ENCODE data around the gene ZFAND3.
"Not testable (repeated sequence)": the region's sequence is repeated elsewhere in the genome, so short reads cannot be mapped to it uniquely, and the experiment has no call there.

ZFAND3 gene

DNA sequence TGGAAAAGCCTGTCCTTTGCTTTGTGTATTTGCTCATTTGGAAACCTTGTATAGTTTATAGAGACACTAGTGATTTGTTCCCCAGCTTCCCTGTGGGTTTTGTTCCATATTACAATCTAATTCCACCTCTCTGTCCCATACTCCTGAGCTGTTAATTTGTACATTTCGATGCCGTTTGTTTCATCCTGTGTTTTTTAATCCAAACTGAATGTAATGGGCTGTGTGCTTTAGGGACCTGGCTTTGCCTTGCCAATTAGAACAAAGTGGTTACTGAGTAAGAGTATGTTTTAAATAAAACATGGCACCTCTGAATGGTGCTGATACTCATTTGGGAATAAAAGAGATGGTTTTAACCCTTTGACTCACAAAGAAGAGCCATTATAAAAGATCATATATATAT, 122.3 kb downstream of the ZFAND3 start:
- Histone ChIP-seq H3K27ac (ENCODE audit: low read depth, low read length) (no peak overlapping the region), H3K9me3 (ENCODE audit: insufficient read depth, low read depth, low read length) (no peaks in the 10 kb centered on the region), H3K9ac (ENCODE audit: low read depth, low read length) (no peak overlapping the region), H3K4me3 (ENCODE audit: low read length) (no peak overlapping the region), H3K27me3 (ENCODE audit: insufficient read depth, low read length) (no peaks in the 10 kb centered on the region), H3K36me3 (ENCODE audit: insufficient read depth, low read length) (no peaks in the 10 kb centered on the region), H3K4me1 (ENCODE audit: insufficient read depth, low read length) (0 out of 2 replicates have a peak, but pooled peaks cover 2% of the 10 kb centered on the region)
- 92% methylated on average over 2 of the region's 2 CpGs for WGBS

DNA sequence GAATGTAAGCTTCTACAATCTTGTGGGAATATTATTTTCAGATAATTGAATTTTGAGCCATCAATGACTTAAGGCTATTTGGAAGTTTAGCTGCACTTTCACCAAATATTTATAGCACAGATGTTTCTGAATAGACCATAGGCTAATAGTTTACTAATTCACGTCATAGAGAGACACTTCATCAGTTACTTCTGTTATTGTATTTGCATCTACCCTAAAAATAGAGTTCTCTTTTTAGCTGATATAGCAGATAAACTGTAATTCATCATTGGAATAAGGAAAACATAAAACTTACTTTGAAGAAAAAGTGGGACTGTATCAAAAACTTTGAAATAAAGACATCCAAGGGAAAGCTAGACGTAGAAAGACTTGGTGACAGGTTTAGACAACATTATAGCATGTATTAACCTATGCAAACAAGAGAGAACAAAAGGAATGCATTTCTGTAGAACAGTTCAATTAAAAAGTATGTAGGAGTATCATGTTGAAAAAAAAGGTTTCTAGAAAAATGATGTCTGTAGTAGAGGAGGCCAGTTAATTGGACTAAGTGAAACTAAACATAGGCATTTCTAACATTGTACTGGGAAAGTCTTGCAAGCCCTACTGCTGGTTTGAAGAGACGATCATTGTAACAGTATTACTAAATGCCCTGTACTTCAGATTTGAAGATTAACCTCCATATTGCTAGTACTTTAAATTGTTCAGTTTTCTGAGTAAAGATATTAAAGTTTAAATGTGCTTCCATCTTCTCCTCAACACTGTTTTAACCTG, 123.3 kb downstream of the ZFAND3 start:
- no peaks in the 10 kb centered on the region for H3K9me3 ChIP-seq (ENCODE audit: insufficient read depth, low read depth, low read length)
- no peaks in the 10 kb centered on the region for H3K36me3 ChIP-seq (ENCODE audit: insufficient read depth, low read length)
- no peaks in the 10 kb centered on the region for H3K27me3 ChIP-seq (ENCODE audit: insufficient read depth, low read length)
- H3K4me1 ChIP-seq (ENCODE audit: insufficient read depth, low read length): no peaks in the 10 kb centered on the region
- no peak overlapping the region for H3K9ac ChIP-seq (ENCODE audit: low read depth, low read length)
- WGBS: 100% methylated on average over 2 of the region's 3 CpGs
- H3K27ac ChIP-seq (ENCODE audit: low read depth, low read length): no peak overlapping the region
- no peak overlapping the region for H3K4me3 ChIP-seq (ENCODE audit: low read length)

DNA sequence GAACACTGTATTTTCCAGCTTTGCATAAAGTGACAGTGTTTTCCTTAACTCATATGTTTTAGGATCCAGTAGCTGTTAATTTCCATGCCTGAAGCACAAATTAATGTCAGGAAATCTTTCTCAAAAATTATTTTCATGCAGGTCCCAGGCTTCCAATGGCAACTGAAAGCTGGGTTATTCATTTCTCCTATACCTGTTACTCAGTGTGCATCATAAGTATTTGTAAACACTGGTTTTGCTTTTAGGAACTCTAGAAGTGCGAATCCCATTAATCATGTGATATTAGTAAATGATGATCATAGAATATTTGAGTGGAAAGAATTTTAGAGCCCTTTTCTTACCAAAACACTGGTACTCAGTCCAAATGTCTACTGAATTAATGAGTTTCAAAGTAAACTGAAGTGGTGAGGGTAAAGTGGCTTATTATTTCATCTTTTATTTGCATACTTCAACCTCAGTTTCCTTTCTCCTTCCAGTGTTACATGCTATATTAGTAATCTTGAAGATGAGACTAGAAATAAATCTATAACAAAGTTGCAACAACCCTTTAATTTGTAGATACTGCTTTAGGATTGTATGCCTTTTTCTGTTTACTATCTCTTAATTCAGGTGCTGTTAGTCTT, 124.0 kb downstream of the ZFAND3 start:
- 82% methylated on average over 1 of the region's 1 CpG for WGBS
- H3K27ac ChIP-seq (ENCODE audit: low read depth, low read length): no peak overlapping the region
- no peak overlapping the region for H3K9ac ChIP-seq (ENCODE audit: low read depth, low read length)
- no peaks in the 10 kb centered on the region for H3K9me3 ChIP-seq (ENCODE audit: insufficient read depth, low read depth, low read length)
- H3K4me3 ChIP-seq (ENCODE audit: low read length): no peak overlapping the region
- H3K36me3 ChIP-seq (ENCODE audit: insufficient read depth, low read length): no peaks in the 10 kb centered on the region
- no peaks in the 10 kb centered on the region for H3K27me3 ChIP-seq (ENCODE audit: insufficient read depth, low read length)
- no peaks in the 10 kb centered on the region for H3K4me1 ChIP-seq (ENCODE audit: insufficient read depth, low read length)

DNA sequence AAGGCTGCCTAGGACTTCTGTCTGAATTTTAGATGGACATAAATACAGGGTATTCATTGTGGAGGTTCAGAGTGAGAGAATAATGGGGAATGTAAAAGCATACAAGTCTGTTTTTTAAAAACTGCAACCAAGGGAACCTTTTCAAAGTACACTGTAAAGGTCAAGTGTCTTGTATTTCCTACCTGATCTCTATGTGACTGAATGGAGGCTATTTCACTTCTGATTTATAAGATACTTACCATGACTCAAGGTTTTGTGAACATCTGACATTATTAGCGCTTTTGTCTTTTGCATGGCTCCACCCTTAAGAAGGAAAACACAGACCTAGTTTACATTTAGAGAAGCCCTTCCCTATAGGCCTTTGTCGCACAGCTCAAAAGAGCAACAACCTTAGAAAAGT, 126.5 kb downstream of the ZFAND3 start:
- no peak overlapping the region for H3K4me3 ChIP-seq (ENCODE audit: low read length)
- H3K36me3 ChIP-seq (ENCODE audit: insufficient read depth, low read length): no peaks in the 10 kb centered on the region
- H3K27ac ChIP-seq (ENCODE audit: low read depth, low read length): no peak overlapping the region
- H3K9me3 ChIP-seq (ENCODE audit: insufficient read depth, low read depth, low read length): no peaks in the 10 kb centered on the region
- H3K4me1 ChIP-seq (ENCODE audit: insufficient read depth, low read length): no peaks in the 10 kb centered on the region
- WGBS: 89% methylated on average over 2 of the region's 2 CpGs
- no peaks in the 10 kb centered on the region for H3K27me3 ChIP-seq (ENCODE audit: insufficient read depth, low read length)
- H3K9ac ChIP-seq (ENCODE audit: low read depth, low read length): no peak overlapping the region

DNA sequence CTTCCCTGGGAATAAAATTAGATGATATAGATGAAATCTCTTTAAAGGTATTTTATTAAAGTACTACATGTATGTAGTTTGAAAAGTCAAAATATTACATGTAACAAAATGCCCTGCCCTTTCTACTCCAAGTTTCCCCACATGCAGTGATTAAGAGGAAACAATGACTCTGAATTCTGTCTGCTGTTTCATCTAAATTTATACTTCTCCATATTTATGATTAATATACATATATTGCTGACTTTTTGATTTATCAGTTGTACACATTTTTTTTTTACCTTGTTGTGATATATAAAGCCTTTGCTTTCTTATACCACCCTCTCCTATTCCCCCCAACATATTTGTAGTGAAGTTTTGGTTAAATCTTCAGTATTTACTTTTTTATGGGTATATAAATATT, 127.9 kb downstream of the ZFAND3 start:
- Histone ChIP-seq H3K4me3 (ENCODE audit: low read length) (no peak overlapping the region), H3K27me3 (ENCODE audit: insufficient read depth, low read length) (no peaks in the 10 kb centered on the region), H3K36me3 (ENCODE audit: insufficient read depth, low read length) (no peaks in the 10 kb centered on the region), H3K9ac (ENCODE audit: low read depth, low read length) (no peak overlapping the region), H3K4me1 (ENCODE audit: insufficient read depth, low read length) (no peaks in the 10 kb centered on the region), H3K9me3 (ENCODE audit: insufficient read depth, low read depth, low read length) (no peaks in the 10 kb centered on the region), H3K27ac (ENCODE audit: low read depth, low read length) (no peak overlapping the region)

DNA sequence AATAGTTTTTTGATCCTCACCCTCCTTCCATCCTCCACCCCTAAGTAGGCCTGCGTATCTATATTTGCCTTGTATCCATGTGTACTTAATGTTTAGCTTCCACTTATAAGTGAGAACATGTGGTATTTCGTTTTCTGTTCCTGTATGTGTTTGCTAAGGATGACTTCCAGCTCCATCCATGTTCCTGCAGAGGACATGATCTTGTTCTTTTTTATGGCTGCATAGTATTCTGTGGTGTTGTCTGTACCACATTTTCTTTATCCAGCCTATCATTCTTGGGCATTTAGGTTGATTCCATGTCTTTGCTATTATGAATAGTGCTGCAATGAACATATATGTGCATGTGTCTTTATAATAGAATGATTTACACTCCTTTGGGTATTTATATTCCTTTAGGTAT, 129.1 kb downstream of the ZFAND3 start:
- not testable (repeated sequence) for H3K27ac ChIP-seq (ENCODE audit: low read depth, low read length); H3K9ac ChIP-seq (ENCODE audit: low read depth, low read length); H3K36me3 ChIP-seq (ENCODE audit: insufficient read depth, low read length); H3K27me3 ChIP-seq (ENCODE audit: insufficient read depth, low read length); H3K9me3 ChIP-seq (ENCODE audit: insufficient read depth, low read depth, low read length); H3K4me1 ChIP-seq (ENCODE audit: insufficient read depth, low read length); H3K4me3 ChIP-seq (ENCODE audit: low read length)
- 67% methylated on average over 1 of the region's 2 CpGs for WGBS

DNA sequence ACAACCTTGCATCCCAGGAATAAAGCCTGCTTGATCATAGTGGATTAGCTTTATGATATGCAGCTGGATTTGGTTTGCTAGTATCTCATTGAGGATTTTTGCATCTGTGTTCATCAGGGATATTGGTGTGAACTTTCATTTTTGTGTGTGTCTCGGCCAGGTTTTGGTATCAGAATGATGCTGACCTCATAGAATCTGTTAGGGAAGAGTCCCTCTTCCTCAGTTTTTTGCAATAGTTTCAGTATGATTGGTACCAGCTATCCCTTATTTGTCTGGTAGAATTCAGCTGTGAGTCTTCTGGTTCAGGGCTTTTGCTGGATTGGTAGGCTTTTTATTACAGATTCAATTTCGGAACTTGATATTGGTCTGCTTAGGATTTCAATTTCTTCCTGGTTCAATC, 132.5 kb downstream of the ZFAND3 start:
- Histone ChIP-seq H3K9ac (ENCODE audit: low read depth, low read length) (no peak overlapping the region), H3K27me3 (ENCODE audit: insufficient read depth, low read length) (no peaks in the 10 kb centered on the region), H3K27ac (ENCODE audit: low read depth, low read length) (no peak overlapping the region), H3K9me3 (ENCODE audit: insufficient read depth, low read depth, low read length) (no peaks in the 10 kb centered on the region), H3K4me1 (ENCODE audit: insufficient read depth, low read length) (0 out of 2 replicates have a peak, but pooled peaks cover 4% of the 10 kb centered on the region), H3K36me3 (ENCODE audit: insufficient read depth, low read length) (no peaks in the 10 kb centered on the region), H3K4me3 (ENCODE audit: low read length) (no peak overlapping the region)
- 97% methylated on average over 2 of the region's 2 CpGs for WGBS

DNA sequence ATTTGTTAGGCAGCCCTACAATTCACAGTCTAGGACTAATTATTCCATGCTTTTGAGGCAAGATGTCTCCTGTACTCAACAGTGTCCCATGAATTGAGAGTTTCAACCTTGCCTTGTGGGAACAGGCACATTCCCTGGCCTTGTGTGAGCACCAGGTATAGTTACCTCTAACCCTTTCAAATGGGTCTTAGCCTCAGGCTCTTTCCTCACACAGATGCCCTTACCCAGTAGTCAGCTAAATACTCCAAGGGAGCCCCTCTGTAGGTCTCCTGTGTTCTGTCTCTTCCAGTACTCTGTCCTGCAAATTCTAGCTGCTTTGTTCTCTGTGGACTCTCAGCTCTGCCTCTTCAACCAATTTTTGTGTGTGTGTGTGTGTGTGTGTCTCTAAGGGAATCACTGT, 135.3 kb downstream of the ZFAND3 start:
- 0 out of 2 replicates have a peak, but pooled peaks cover 4% of the 10 kb centered on the region for H3K4me1 ChIP-seq (ENCODE audit: insufficient read depth, low read length)
- no peak overlapping the region for H3K4me3 ChIP-seq (ENCODE audit: low read length)
- H3K27me3 ChIP-seq (ENCODE audit: insufficient read depth, low read length): no peaks in the 10 kb centered on the region
- no peaks in the 10 kb centered on the region for H3K36me3 ChIP-seq (ENCODE audit: insufficient read depth, low read length)
- no peaks in the 10 kb centered on the region for H3K9me3 ChIP-seq (ENCODE audit: insufficient read depth, low read depth, low read length)
- no peak overlapping the region for H3K9ac ChIP-seq (ENCODE audit: low read depth, low read length)
- no peak overlapping the region for H3K27ac ChIP-seq (ENCODE audit: low read depth, low read length)

DNA sequence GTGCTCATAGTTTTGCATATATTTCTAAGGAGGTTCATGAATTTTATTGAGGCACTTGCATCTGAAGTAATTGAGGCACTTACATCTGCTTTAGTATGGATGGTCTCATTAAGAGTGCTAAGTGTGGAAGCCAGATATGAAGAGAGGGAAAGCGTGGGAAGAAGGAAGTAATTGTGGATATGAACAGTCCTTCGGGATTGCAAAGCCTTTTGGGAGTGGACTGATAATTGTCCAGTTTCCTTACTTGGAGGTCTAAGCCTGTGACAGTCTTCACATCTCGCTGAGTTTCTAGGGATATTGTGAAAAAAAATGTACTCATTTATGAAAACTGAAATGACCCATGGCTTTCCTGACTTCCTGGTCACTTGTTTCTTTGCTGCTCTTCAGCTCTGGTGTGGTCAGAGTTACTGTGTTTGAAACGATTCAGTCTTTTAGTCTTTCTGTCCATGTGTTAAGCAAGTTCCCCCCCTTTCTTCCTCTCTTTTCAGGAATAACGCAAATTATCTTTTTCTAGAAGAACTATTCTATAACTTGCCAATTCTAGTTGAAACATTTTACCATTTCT, 137.3 kb downstream of the ZFAND3 start:
- WGBS: 87% methylated on average over 5 of the region's 5 CpGs
- Histone ChIP-seq H3K27ac (ENCODE audit: low read depth, low read length) (no peak overlapping the region), H3K27me3 (ENCODE audit: insufficient read depth, low read length) (no peaks in the 10 kb centered on the region), H3K9me3 (ENCODE audit: insufficient read depth, low read depth, low read length) (no peaks in the 10 kb centered on the region), H3K4me3 (ENCODE audit: low read length) (no peak overlapping the region), H3K36me3 (ENCODE audit: insufficient read depth, low read length) (no peaks in the 10 kb centered on the region), H3K4me1 (ENCODE audit: insufficient read depth, low read length) (0 out of 2 replicates have a peak, but pooled peaks cover 4% of the 10 kb centered on the region), H3K9ac (ENCODE audit: low read depth, low read length) (no peak overlapping the region)

DNA sequence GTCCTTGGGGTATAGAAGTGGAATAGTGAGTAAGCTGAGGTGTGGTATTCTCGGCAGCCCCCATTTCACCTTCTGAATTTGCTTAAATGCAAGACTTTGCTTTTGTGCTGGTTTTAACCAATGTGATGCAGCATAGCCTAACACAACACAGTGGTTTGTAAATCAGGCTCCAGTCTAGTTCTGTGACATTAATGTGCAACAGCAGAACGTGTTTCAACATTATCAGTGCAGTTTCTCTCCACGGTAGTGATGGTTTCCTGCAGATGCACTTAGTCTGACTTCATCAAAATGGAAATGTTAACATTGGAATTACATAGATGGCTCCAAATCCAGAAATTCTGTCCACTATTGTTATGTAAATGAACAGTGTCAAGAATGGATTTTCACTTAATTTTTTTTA, 139.5 kb downstream of the ZFAND3 start:
- Histone ChIP-seq H3K9me3 (ENCODE audit: insufficient read depth, low read depth, low read length) (no peaks in the 10 kb centered on the region), H3K9ac (ENCODE audit: low read depth, low read length) (no peak overlapping the region), H3K4me3 (ENCODE audit: low read length) (no peak overlapping the region), H3K27ac (ENCODE audit: low read depth, low read length) (no peak overlapping the region), H3K4me1 (ENCODE audit: insufficient read depth, low read length) (0 out of 2 replicates have a peak, but pooled peaks cover 4% of the 10 kb centered on the region), H3K36me3 (ENCODE audit: insufficient read depth, low read length) (no peaks in the 10 kb centered on the region), H3K27me3 (ENCODE audit: insufficient read depth, low read length) (no peaks in the 10 kb centered on the region)
- 92% methylated on average over 3 of the region's 3 CpGs for WGBS

DNA sequence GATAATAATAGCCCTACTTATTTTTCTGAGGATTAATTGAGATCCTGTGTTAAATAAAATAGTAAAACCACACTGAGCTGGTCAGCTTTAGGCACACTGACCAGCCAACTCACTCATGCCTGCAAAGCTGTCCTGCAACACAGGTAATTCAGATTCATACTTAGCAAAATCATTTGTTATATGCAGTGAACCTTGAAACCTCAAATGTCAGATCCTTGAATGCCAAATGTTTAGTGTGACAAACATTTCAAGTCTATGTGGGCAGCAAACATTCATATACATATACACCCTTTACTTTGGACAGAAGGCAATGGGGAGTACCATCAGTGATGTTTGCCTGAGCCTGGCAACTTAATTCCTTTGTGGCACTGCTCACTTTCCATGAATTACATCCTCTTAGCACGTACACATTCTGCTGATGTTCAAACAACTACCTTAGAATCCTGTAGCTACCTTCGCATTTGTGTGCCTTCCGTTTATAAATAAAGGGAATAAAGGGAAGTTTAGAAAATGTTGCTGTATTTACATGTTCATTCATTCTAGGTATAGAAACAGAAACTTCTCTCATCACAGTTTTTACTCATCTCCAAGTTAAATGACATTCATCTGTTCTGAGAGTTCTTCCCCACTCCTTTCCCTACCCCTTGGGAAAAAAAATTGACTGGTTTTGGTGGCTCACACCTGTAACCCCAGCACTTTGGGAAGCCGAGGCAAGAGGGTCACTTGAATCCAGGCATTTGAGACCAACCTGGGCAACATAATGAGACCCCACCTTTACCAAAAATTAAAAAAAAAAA, 140.8 kb downstream of the ZFAND3 start:
- Histone ChIP-seq H3K27ac (ENCODE audit: low read depth, low read length) (no peak overlapping the region), H3K4me3 (ENCODE audit: low read length) (no peak overlapping the region), H3K9ac (ENCODE audit: low read depth, low read length) (no peak overlapping the region), H3K36me3 (ENCODE audit: insufficient read depth, low read length) (no peaks in the 10 kb centered on the region), H3K27me3 (ENCODE audit: insufficient read depth, low read length) (no peaks in the 10 kb centered on the region), H3K4me1 (ENCODE audit: insufficient read depth, low read length) (no peaks in the 10 kb centered on the region), H3K9me3 (ENCODE audit: insufficient read depth, low read depth, low read length) (no peaks in the 10 kb centered on the region)
- WGBS: 94% methylated on average over 2 of the region's 4 CpGs
